ENCODE measurements around the gene FRMD3.

The FRMD3 gene

GRCh38 chr9:83472221-83472665, 66.0 kb downstream of the FRMD3 start:
- no peak for DNase-seq

DNA sequence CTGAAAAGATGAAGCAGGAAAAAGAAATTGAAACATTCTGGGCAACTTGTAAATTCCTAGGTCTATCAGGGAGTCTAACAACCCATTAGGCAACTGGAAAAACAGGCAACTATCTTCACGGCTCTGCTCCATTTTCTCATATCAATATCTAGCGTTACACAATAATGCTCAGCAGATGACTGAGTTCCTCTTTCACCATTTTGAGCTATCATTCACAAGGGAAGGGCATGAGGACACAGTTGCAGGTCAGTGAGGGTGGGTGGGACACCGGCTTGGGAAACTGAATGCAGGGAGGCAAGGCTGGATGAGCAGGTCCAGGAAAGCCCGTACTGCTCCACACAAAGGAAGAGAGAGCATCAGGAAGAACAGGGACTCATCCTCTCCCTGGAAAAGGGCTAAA, 67.0 kb downstream of the FRMD3 start:
- no peak for DNase-seq

DNA sequence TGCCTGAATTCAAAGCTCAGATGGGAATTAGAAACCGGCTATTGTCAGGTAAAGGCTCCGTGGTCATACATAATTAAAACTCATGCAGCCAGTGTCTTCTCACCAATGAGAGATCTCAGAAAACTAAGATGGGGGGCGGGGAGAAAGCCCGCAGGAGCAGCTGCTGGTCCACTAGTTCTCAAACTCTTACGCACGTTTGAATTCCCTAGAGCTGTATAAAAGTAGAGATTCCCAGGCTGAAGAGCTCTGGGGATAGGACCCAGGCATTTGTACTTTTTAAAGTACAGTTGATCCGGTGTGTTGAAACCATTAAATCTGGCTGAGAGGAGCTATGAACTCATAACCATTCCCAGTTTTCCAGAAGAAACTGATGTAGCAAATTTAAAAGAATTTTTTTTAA, 68.5 kb downstream of the FRMD3 start:
- DNase-seq = no peak

DNA sequence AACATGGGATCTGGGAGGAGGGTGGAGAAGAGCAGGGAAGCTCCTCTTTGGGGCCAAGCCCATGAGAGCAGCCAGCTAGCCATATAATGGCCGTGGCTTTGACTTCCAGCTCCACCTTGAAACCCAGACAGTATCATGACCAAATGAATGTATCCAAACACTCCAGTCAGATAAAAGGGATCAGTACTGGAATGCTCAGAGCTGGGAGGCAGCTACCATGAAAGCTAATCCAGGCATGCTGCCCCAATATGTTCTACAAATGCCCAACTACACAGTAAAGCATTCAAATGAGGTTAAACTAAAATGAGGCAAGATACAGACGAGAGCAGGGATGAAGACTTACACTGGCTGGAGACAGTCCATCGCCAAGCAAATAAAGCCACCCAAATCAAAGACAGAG, 69.4 kb downstream of the FRMD3 start:
- DNase-seq = no peak

DNA sequence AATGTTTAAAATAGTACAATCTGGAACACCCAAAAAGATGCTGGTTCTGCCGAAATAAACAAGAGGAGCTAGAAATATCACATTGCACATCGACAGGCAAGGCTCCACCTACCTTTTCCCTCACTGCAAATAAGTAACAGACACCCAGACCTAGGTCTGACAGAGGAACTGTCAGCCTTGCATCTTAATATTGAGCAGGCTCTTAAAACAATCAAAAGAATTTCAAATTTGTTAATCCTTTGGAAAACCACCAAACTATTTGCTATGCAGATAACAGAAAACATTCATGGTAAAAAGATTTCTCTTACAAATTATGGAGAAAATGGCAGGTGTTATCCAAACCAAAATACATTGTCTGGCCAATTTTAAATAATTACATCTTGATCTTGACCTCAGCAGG, 71.3 kb downstream of the FRMD3 start:
- DNase-seq = no peak

DNA sequence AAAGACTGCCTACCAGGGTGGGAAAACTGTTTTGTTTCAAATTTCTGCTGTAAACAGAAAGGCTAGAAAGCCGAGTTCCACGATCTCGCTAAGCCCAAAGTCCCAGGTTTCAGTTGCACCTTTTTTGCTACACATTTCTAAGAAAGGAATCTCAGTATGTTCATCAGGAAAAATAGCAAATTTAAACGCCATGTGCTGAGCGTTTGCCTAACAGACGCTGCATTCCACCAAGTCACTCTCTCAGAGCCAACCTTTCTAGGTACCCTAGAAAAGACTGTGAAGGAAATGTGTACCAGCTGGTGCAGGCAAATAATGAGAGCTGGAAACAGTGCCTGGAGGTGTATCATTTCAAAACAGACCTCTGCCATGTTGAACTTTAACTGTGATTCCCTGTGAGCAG, 71.8 kb downstream of the FRMD3 start:
- no peak for DNase-seq

DNA sequence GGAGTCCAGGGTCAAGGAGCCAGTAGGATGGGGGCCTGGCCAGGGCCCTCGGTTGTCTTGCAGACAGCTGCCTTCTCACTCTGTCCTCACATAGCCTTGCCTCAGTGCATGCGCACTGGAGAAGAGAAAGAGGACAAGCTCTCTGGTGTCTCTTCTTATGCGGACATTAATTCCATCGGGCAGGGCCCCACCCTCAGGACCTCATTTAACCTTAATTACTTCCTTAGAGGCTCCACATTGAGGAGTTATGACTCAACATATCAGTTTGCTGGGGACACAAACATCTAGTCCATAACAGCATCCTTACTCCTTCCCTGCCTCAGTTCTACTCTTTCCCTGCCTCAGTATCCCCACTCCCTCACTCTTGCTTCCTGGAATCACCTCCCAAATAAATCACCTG, 78.4 kb downstream of the FRMD3 start:
- no peak for DNase-seq

DNA sequence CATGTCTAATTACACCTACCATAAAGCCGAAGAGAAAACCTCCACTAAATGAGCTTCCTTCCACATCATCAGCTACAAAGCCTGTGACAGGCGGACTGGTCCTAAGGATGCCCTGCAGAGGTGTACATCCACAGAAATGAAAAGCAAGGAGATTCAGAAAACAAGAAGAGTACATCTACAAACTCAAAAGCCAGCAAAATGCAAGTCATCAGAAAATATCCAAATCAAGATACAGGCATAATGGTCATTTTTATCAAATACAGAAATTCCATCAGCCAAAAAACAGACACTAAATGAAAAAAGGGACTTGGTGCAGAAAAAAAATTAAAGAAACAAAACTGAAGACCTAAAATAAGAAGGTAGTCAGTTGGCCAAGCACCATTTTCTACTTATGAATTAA, 79.7 kb downstream of the FRMD3 start:
- no peak for DNase-seq

- no peak for DNase-seq
Observed at GRCh38 chr9:83457005-83457404, 81.2 kb downstream of the FRMD3 start.

DNA sequence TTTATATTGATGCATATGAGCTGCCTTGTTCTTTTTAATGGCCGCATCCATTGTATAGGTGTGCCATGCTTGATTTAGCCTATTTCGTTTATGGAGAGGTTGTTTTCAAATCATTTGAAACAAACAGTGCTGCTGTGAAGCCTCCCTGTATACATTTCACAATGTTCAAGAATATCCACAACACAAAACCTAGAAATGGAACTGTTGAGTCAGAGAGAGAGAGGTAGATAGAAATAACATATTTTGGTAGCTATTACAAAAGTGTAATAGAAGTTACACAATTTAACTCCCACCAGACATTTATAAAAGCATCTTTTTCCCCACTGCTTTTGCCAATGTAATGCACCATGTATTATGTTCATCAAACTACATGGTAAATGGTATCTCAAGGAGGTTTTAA, 82.0 kb downstream of the FRMD3 start:
- no peak for DNase-seq

GRCh38 chr9:83454076-83454475, 84.1 kb downstream of the FRMD3 start:
- no peak for DNase-seq

DNA sequence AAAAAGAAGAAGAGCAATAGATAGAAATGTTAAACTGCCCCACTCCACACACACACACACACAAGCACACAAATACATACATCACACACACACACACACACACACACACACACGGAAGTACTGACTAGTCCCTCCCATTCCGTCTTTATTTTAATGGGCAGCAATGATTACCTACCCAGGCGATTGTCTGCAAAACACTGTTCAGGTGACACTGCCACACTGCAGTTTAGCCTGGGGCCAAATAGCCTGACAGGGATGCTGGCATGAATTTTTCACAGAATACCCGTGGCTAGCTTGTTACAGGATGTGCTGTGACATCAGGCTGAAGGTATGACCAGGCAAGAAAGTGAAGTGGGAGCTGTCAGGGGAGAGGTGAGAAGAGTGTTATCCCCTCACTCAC, 86.9 kb downstream of the FRMD3 start:
- no peak for DNase-seq

DNA sequence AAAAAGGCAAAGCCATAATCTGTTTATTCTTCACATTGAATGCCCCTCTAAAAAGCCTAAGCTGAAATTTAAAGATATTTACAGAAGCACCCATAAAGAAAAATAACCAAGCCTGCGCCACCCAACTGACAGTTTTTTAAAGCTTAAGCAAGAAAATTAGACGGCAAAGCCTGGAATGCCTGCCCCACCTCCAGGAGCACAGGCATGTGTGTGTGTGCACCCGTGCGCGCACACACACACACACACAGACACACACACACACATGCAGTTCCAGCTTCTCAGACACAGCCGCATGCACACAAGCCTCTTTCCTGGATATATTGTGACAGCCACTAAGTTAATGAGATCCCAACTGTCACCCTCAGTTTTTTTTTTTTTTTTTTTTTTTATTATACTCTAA, 88.2 kb downstream of the FRMD3 start:
- no peak for DNase-seq

GRCh38 chr9:83449166-83449565, 89.0 kb downstream of the FRMD3 start:
- DNase-seq = no peak

GRCh38 chr9:83448626-83449025, 89.6 kb downstream of the FRMD3 start:
- no peak for DNase-seq

DNA sequence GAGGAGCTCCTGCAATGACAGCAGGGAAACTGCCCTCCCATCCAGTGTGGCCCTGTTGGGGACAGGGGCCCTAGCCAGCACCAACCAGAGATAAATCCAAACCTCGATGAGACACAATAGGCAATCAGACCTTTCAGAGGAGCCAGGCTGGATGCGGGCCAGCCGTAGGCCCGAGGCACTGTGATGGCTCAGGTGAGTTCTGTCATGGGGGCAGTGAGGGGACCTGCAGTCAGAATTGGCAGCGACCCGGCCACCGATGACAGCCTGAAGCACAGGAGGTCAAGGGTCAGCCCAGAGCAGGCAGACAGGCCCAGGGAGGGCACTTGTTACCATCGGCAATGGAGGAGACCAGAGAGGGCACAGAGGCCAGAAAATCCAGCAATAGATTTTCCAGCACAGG, 90.8 kb downstream of the FRMD3 start:
- DNase-seq = no peak

DNA sequence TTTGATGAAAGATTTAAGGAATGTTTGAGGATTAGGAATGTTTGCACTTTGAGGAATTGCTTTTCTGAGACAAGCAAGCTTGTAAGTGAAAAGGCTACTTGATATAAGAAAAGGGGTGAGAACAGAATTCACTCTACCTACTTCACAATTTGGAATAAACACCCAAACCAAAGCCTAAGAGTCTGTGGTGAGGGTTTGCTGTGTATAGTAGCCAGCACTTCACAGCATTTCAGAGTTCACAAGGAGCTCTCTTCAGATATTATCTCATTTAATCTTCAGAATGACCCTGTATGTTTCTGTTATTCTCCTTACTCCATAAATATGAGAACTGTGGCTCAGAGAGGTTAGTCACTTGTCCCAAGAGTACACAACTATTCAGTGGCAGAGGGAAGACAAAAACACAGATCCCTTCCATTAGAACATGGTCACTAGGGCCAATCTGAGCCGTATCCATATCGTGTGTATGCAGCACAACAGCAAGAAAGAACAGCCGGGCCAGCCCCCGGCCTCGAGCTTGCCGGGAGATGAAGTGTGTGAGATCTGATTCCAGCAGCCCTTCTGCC, 92.4 kb downstream of the FRMD3 start:
- no peak for DNase-seq

DNA sequence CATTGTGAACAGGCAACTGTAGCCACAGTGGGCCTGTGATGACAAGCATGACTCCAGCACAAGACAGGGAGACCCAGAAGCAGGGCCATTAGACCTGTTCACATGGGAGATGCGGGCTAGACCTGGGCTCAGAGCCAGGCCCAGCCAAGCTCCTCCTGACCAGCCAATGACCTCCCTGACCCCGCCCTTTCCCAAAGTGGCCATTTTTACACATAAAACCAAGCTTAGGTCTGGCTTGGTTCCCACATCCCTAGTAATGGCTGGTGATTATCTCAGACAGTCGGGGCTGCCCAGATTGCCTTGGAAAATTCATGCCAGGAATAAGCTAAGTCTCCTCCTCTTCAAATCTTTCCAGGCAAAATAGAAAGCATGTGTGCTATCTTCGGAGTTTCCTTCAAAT, 94.1 kb downstream of the FRMD3 start:
- DNase-seq = no peak

DNA sequence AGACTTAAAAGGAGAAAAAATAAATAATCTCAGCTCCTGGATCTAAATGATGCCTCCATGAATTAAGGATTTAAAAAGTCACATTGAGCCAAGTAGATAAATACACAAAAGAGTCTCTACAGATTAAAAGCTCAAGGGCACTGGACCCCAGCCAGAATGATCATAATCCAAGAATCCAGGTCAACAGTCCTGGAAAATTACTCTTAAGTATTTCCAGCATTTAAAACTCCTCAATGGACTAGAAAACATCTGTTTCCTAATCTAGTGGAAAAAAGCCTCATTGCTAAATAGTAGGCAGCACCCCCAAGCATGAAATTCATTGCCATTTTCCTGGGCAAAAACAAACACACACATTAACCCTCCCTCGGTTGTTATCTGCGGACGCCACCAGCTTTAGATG, 96.8 kb downstream of the FRMD3 start:
- no peak for DNase-seq

- no peak for DNase-seq
Observed at GRCh38 chr9:83440641-83441040, 97.6 kb downstream of the FRMD3 start.

- no peak for DNase-seq
Observed at GRCh38 chr9:83435301-83435700, 102.9 kb downstream of the FRMD3 start.

DNA sequence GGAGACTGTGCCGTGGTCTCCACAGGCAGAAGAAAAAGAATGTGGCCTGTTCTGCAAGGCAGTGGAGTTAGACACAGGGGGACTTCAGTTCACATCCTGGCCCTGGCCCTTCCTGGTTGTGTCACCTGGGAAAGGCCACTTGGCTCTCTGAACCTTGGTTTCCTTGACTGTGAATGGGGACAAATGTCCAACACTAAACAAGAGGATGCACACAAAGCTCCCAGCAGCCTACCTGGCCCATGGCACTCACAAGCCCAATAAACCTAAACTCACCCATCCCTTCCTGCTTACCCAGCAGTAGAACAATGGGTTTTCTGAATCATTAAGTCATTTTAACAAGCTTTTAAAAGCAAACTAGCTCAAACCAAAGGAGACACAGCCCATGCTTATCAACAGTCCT, 103.9 kb downstream of the FRMD3 start:
- DNase-seq = no peak

DNA sequence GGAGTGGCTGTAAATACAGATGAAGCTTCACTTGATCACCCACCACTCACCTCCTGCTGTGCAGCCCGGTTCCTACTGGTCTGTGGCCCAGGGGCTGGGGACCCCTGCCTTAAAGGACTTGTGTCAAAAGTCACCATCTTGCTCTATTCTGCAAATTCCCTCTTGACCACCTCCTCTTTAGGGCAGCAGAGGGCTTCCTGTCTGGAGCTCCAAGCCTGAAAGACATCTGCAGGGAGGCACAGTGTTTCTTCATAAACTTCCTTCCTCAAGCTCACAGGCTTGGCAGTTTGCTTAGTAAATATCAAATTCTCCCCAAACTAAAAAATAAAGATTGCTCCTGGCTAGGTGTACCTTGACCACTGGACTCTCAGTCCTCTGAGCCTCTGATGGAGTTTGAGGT, 104.4 kb downstream of the FRMD3 start:
- DNase-seq = no peak

- DNase-seq = no peak
Observed at GRCh38 chr9:83432877-83433550, 105.2 kb downstream of the FRMD3 start.

DNA sequence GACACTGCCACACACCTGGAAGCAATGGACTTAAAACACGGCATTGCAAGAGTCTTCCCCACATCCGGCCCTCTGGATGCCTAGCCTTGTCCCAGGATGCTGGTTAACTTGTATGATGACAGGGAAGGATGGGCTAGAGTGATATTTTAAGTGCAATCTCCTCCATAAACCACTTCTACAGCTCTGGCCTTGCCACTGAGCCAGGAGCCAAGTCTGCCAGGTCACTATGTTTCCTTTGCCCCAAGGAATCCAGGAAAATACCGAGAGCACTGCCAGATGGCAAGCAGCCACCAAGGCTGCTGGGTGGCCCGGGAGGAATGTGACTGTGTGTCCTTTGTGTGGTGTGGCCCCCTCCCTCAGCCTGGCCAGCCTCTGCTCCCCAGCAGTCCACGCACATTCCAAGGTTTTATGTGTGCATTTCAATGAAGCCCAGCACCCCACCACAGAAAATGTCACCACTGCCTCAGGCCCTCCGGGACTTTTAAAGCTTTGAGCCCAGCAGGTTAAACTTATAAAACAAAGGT, 106.0 kb downstream of the FRMD3 start:
- DNase-seq = no peak
